ENCODE measurements around the gene DOCK1. TPM values are rescaled to one million over a fixed set of nuclear protein-coding genes. Genes with fewer than 3 reads are reported as not detected.
"Not testable (repeated sequence)": the region's sequence is repeated elsewhere in the genome, so short reads cannot be mapped to it uniquely, and the experiment has no call there.

Gene DOCK1
- total RNA-seq, 1 donor from 2014 or later = 0.86 TPM

GRCh38 chr10:126902157-126902556 lies 3.1 kb upstream of the DOCK1 start:
- intact Hi-C loops (cut with micrococcal nuclease) = no loop called here

GRCh38 chr10:126903656-126904360 lies 1.4 kb upstream of the DOCK1 start:
- intact Hi-C loops (cut with micrococcal nuclease) = no loop called here

- intact Hi-C loops (cut with micrococcal nuclease) = no loop called here
Measured at GRCh38 chr10:126904516-126904817, 761 bp upstream of the DOCK1 start.

- intact Hi-C loops (cut with micrococcal nuclease) = no loop called here
Measured at GRCh38 chr10:126905776-126906703, 812 bp downstream of the DOCK1 start.

- intact Hi-C loops (cut with micrococcal nuclease) = no loop called here
Measured at GRCh38 chr10:126906704-126907422, 1.6 kb downstream of the DOCK1 start.

GRCh38 chr10:126907423-126907970 lies 2.3 kb downstream of the DOCK1 start:
- intact Hi-C loops (cut with micrococcal nuclease) = no loop called here

- intact Hi-C loops (cut with micrococcal nuclease) = no loop called here
Measured at GRCh38 chr10:126908225-126908624, 3.0 kb downstream of the DOCK1 start.

- intact Hi-C loops (cut with micrococcal nuclease) = no loop called here
Measured at GRCh38 chr10:126908729-126909128, 3.5 kb downstream of the DOCK1 start.

- intact Hi-C loops (cut with micrococcal nuclease) = no loop called here
Measured at GRCh38 chr10:126909147-126909546, 3.9 kb downstream of the DOCK1 start.

GRCh38 chr10:126910196-126910595 lies 5.0 kb downstream of the DOCK1 start:
- intact Hi-C loops (cut with micrococcal nuclease) = no loop called here

GRCh38 chr10:126910798-126911197 lies 5.6 kb downstream of the DOCK1 start:
- intact Hi-C loops (cut with micrococcal nuclease) = no loop called here

GRCh38 chr10:126911301-126911700 lies 6.1 kb downstream of the DOCK1 start:
- intact Hi-C loops (cut with micrococcal nuclease) = no loop called here

GRCh38 chr10:126913316-126913715 lies 8.1 kb downstream of the DOCK1 start:
- intact Hi-C loops (cut with micrococcal nuclease) = no loop called here

- intact Hi-C loops (cut with micrococcal nuclease) = no loop called here
Measured at GRCh38 chr10:126914561-126914960, 9.3 kb downstream of the DOCK1 start.

GRCh38 chr10:126916952-126917351 lies 11.7 kb downstream of the DOCK1 start:
- intact Hi-C loops (cut with micrococcal nuclease) = not testable (repeated sequence)

GRCh38 chr10:126917375-126917774 lies 12.1 kb downstream of the DOCK1 start:
- intact Hi-C loops (cut with micrococcal nuclease) = no loop called here

- intact Hi-C loops (cut with micrococcal nuclease) = no loop called here
Measured at GRCh38 chr10:126917975-126918908, 13.0 kb downstream of the DOCK1 start.

- intact Hi-C loops (cut with micrococcal nuclease) = no loop called here
Measured at GRCh38 chr10:126919426-126919825, 14.2 kb downstream of the DOCK1 start.

- intact Hi-C loops (cut with micrococcal nuclease) = no loop called here
Measured at GRCh38 chr10:126921162-126921561, 15.9 kb downstream of the DOCK1 start.

GRCh38 chr10:126921974-126922525 lies 16.8 kb downstream of the DOCK1 start:
- intact Hi-C loops (cut with micrococcal nuclease) = no loop called here

Measured in T-helper 1 cell treated with Interleukin-12 subunit alpha and Interleukin-12 subunit beta and Interleukin-4 antibody, amounts not matched to agents 30 ng/mL and 1 ng/mL, for 36 hours (primary cell).